Heart right ventricle (tissue), 16 donors: ENCODE measurements around the gene DPEP1. TPM values are rescaled to one million over a fixed set of nuclear protein-coding genes. Genes with fewer than 3 reads are reported as not detected.

Experiments used
- ATAC-seq, 8 donors: fragments of 200-7000 bp; cut with Tn5 transposase; one replicate each; pipeline ENCODE4 v1.9.1; 2020; ENCODE audit warnings: mild to moderate bottlenecking in 8 of 8, moderate library complexity in 8 of 8, moderate number of reproducible peaks in 1 of 8
- DNase-seq, 2 donors: peaks; one replicate each; pipeline ENCODE4 v3.0.0-alpha.2; 2020
- H3K27ac ChIP-seq, 10 donors: fragments of 200-600 bp; sonication (generic) in 2 of 10; one replicate each; pipeline versions ENCODE4 v1.5.0 to v1.8.0; 2020 to 2022; ENCODE audit warnings: mild to moderate bottlenecking in 3 of 10
- H3K27me3 ChIP-seq, 7 donors: fragments of 200-600 bp; one replicate each; pipeline ENCODE4 v1.8.0; 2021 to 2022; ENCODE audit warnings: mild to moderate bottlenecking in 2 of 7
- H3K36me3 ChIP-seq, 9 donors: fragments of 200-600 bp; sonication (generic) in 1 of 9; one replicate each; pipeline versions ENCODE4 v1.5.0 to v1.8.0; 2020 to 2022; ENCODE audit warnings: mild to moderate bottlenecking in 2 of 9
- H3K4me1 ChIP-seq, 9 donors: fragments of 200-600 bp; sonication (generic) in 1 of 9; one replicate each; pipeline versions ENCODE4 v1.5.0 to v1.8.0; 2020 to 2022; ENCODE audit warnings: mild to moderate bottlenecking in 4 of 9
- H3K4me3 ChIP-seq, 10 donors: fragments of 200-600 bp; sonication (generic) in 2 of 10; one replicate each; pipeline versions ENCODE4 v1.5.0 to v1.8.0; 2020 to 2022; ENCODE audit warnings: mild to moderate bottlenecking in 7 of 10, moderate library complexity in 2 of 10
- H3K9me3 ChIP-seq, 11 donors: fragments of 200-600 bp in 10 of 11; sonication (generic) in 2 of 11; one replicate each; pipeline versions ENCODE4 v1.5.0 to v1.8.0; 2013 to 2022; ENCODE audit warnings: mild to moderate bottlenecking in 2 of 11, control low read depth in 1 of 11, moderate library complexity in 1 of 11
- WGBS, 2 donors: extraction: QIAGEN DNeasy Blood & Tissue Kit; methylation state at CpG; one replicate each; pipeline ENCODE4 v1.1.7; 2013; ENCODE audit warnings: inconsistent platforms in 1 of 2; 5-methylcytosine and 5-hydroxymethylcytosine counted together
- intact Hi-C, 10 donors: fragments of 100-400 bp; cut with DNase I; formaldehyde crosslinking; loops; one replicate each; pipeline versions ENCODE4 v1.11.1 to v1.14.2; 2022
- polyA plus RNA-seq, 2 donors: library from polyadenylated mRNA; stranded (reverse); fragments of 200-250 nt; gene quantifications; one replicate each; pipeline ENCODE4 v1.2.3, GENCODE V29; 2013
- total RNA-seq, 10 donors: library from RNA; stranded (reverse); fragmentation: NEBNext Ultra II Directional in 3 of 10; extraction: Animal tissue kit (Norgen Biotek cat#: 25700) in 3 of 10; gene quantifications; one replicate each; pipeline versions ENCODE4 v1.2.1 to v1.2.4, GENCODE V29; 2021 to 2023
- TF ChIP-seq, protein P1 (sequence below), 9 donors: fragments of 200-600 bp; sonication (generic) in 2 of 9; IDR thresholded peaks; one replicate each; pipeline versions ENCODE4 v1.5.0 to v1.8.0; 2021 to 2022; ENCODE audit warnings: antibody characterized with exemption in 9 of 9, mild to moderate bottlenecking in 5 of 9, moderate library complexity in 1 of 9
- donor health status: Arrhythmogenic right ventricular cardiomyopathy.
- donor health status: ischemic (EF 13 %, LVEDD 7.1; RV severe dilation, severe dysfunction).
- donor health status: healthy with polysubstance abuse.
- donor health status: DM: no; HTN: yes; CAD: no.
- donor health status: DM: no; HTN: no; CAD: no.
- donor health status: ischemic (EF 25% LVEDD 6.9; RV normal size, moderate dysfunction).
- donor health status: ischemic (EF 25% LVEDD 5.7; RV mildly dilated, moderate dysfunction).
- donor health status: healthy.
- donor health status: DM: yes; HTN: yes; CAD: no.
- donor health status: Ischemic cardiomyopathy.
- donor health status: ischemic (EF 35%, LVEDD 5.7; RV mildly dilated, moderate dysfunction).
- donor health status: nonischemic (EF 11% LVEDD 7.7; RV severe dilation, severe dysfunction).
- donor health status: DM: yes; HTN: yes; CAD: no.
- donor health status: PGD.
- donor health status: ischemic (EF 29% LVEDD 5.4; RV normal size, mild dysfunction).
- donor health status: nonischemic (EF 23%, LVEDD 6.1; RV moderate dilation, normal function).

DPEP1 gene
- total and polyA plus RNA-seq, 12 donors, result 0.09 TPM; not detected in 11

GRCh38 chr16:89612415-89613166, 851 bp upstream of the DPEP1 start:
- Histone ChIP-seq H3K27me3 (peaks cover 8 to 46% (median 12%) of the 10 kb centered on the region in 7 donors), H3K4me1 (peaks cover 0 to 6% (median 0%) of the 10 kb centered on the region in 9 donors), H3K36me3 (no peaks in the 10 kb centered on the region), H3K9me3 (no peaks in the 10 kb centered on the region), H3K27ac (no peak overlapping the region), H3K4me3 (no peak overlapping the region)
- TF ChIP-seq, protein P1, sequence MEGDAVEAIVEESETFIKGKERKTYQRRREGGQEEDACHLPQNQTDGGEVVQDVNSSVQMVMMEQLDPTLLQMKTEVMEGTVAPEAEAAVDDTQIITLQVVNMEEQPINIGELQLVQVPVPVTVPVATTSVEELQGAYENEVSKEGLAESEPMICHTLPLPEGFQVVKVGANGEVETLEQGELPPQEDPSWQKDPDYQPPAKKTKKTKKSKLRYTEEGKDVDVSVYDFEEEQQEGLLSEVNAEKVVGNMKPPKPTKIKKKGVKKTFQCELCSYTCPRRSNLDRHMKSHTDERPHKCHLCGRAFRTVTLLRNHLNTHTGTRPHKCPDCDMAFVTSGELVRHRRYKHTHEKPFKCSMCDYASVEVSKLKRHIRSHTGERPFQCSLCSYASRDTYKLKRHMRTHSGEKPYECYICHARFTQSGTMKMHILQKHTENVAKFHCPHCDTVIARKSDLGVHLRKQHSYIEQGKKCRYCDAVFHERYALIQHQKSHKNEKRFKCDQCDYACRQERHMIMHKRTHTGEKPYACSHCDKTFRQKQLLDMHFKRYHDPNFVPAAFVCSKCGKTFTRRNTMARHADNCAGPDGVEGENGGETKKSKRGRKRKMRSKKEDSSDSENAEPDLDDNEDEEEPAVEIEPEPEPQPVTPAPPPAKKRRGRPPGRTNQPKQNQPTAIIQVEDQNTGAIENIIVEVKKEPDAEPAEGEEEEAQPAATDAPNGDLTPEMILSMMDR (IDR thresholded peaks at IDR 0.05), result no peak
- no peak for ATAC-seq
- WGBS, 2 donors, result 86% methylated on average over 20 of the region's 20 CpGs
- DNase-seq, result no peak
- intact Hi-C loops, result no loop called here

- H3K4me1 ChIP-seq, result peaks cover 0 to 6% (median 0%) of the 10 kb centered on the region in 9 donors
- intact Hi-C loops, result no loop called here
- 84 to 86% methylated on average over 22 of the region's 22 CpGs for WGBS, 2 donors
- H3K27ac ChIP-seq, result no peak overlapping the region
- H3K4me3 ChIP-seq, result no peak overlapping the region
- H3K9me3 ChIP-seq, result no peaks in the 10 kb centered on the region
- ATAC-seq (no peak), DNase-seq (no peak)
- no peaks in the 10 kb centered on the region for H3K36me3 ChIP-seq
- H3K27me3 ChIP-seq, result peaks cover 8 to 47% (median 20%) of the 10 kb centered on the region in 7 donors
- TF ChIP-seq, protein P1 (IDR thresholded peaks at IDR 0.05), result no peak
Measured at GRCh38 chr16:89613954-89614459, 565 bp downstream of the DPEP1 start.

GRCh38 chr16:89615176-89615575, 1.7 kb downstream of the DPEP1 start:
- no peak overlapping the region for H3K27ac ChIP-seq
- H3K9me3 ChIP-seq, result no peaks in the 10 kb centered on the region
- TF ChIP-seq, protein P1 (IDR thresholded peaks at IDR 0.05), result no peak
- WGBS, 2 donors, result 83 to 84% methylated on average over 13 of the region's 13 CpGs
- ATAC-seq (peak in 3 of 8 donors; percentile 17 to 25 (median 19)), DNase-seq (no peak)
- intact Hi-C loops, result no loop called here
- H3K27me3 ChIP-seq, result peaks cover 8 to 48% (median 20%) of the 10 kb centered on the region in 7 donors
- no peaks in the 10 kb centered on the region for H3K36me3 ChIP-seq
- peaks cover 0 to 6% (median 0%) of the 10 kb centered on the region in 9 donors for H3K4me1 ChIP-seq
- H3K4me3 ChIP-seq, result no peak overlapping the region

DNA sequence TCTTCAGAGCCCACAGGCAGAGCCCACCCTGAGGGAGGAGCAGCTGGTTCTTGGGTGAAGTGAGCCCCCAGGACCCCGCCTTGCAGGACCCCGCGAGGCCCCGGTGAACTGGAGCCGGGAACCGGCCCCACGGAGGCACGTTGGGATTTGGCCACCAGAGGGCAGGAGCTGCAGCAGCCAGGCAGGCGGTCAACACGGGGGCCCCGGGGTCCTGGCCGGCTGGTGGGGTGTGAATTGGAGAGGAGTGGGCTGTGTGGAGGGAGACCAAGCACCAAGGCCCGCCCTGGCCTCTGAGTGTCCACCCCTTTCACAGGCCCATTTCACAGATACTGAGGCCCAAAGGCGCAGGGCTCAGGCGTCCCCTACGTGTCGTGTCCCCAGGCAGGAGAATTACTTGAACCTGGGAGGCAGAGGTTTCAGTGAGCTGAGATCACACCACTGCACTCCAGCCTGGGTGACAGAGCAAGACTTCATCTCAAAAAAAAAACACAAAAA, 2.2 kb downstream of the DPEP1 start:
- H3K36me3 ChIP-seq, result no peaks in the 10 kb centered on the region
- H3K4me3 ChIP-seq, result no peak overlapping the region
- no peaks in the 10 kb centered on the region for H3K9me3 ChIP-seq
- peaks cover 0 to 6% (median 0%) of the 10 kb centered on the region in 9 donors for H3K4me1 ChIP-seq
- TF ChIP-seq, protein P1 (IDR thresholded peaks at IDR 0.05), result peak; percentile 40 to 66 (median 58)
- 25 to 27% methylated on average over 17 of the region's 17 CpGs for WGBS, 2 donors
- DNase-seq (peak in 1 of 2 donors; percentile 43), ATAC-seq (peak in 5 of 8 donors; percentile 29 to 52 (median 46))
- no peak overlapping the region for H3K27ac ChIP-seq
- intact Hi-C loops, result no loop called here
- peaks cover 8 to 52% (median 23%) of the 10 kb centered on the region in 7 donors for H3K27me3 ChIP-seq
